CD14-positive monocyte (primary cell): ENCODE measurements around the gene CORT. TPM values are rescaled to one million over a fixed set of nuclear protein-coding genes. Genes with fewer than 3 reads are reported as not detected.

Experiments used
- DNase-seq, 3 donors: peaks; one replicate each; pipeline ENCODE4 v3.0.0-alpha.2; 2011 to 2022
- H2AFZ ChIP-seq: 2 replicates; pipeline ENCODE4 v1.6.0; 2012; ENCODE audit warnings: mild to moderate bottlenecking, low read depth, low read length, inconsistent platforms; ENCODE audit not compliant: insufficient read depth, poor library complexity, severe bottlenecking
- H3K27ac ChIP-seq, 2 donors: 1 replicate in 1 of 2; 2 replicates in 1 of 2; pipeline ENCODE4 v1.5.1; 2012 to 2013; ENCODE audit warnings: low read length in 2 of 2, control low read depth in 1 of 2, inconsistent platforms in 1 of 2, low read depth in 1 of 2, mild to moderate bottlenecking in 1 of 2
- H3K27me3 ChIP-seq, 2 donors: one replicate each; pipeline versions ENCODE4 v1.6.0 to v1.6.1; 2011 to 2013; ENCODE audit warnings: low read length in 2 of 2; ENCODE audit not compliant: control insufficient read depth in 2 of 2, insufficient read depth in 2 of 2
- H3K36me3 ChIP-seq, 2 donors: replicated peaks in 1 of 2; 1 replicate in 1 of 2; 2 replicates in 1 of 2; pipeline versions ENCODE4 v1.5.1 to v1.6.1; 2012 to 2013; ENCODE audit warnings: low read length in 2 of 2, control low read depth in 1 of 2, inconsistent platforms in 1 of 2, mild to moderate bottlenecking in 1 of 2; ENCODE audit not compliant: insufficient read depth in 2 of 2, control insufficient read depth in 1 of 2
- H3K4me1 ChIP-seq, 2 donors: 1 replicate in 1 of 2; 2 replicates in 1 of 2; pipeline versions ENCODE4 v1.5.1 to v1.6.1; 2012 to 2013; ENCODE audit warnings: low read length in 2 of 2, control low read depth in 1 of 2, inconsistent platforms in 1 of 2, mild to moderate bottlenecking in 1 of 2, moderate library complexity in 1 of 2; ENCODE audit not compliant: insufficient read depth in 2 of 2, control insufficient read depth in 1 of 2
- H3K4me2 ChIP-seq: replicated peaks from 2 replicates; pipeline ENCODE3; 2012; ENCODE audit warnings: low read length, moderate library complexity, mild to moderate bottlenecking; ENCODE audit not compliant: poor library complexity, severe bottlenecking; ENCODE audit errors: extremely low read depth
- H3K4me3 ChIP-seq, 3 experiments: fragments of 200-600 bp in 1 of 3; sonication (generic) in 1 of 3; replicated peaks in 1 of 3; 1 replicate in 2 of 3; 2 replicates in 1 of 3; pipeline ENCODE4 v1.5.1; 2011 to 2013; ENCODE audit warnings: low read length in 3 of 3, mild to moderate bottlenecking in 3 of 3, control low read depth in 2 of 3, low read depth in 2 of 3, inconsistent platforms in 1 of 3, moderate library complexity in 1 of 3
- H3K79me2 ChIP-seq: 2 replicates; pipeline ENCODE4 v1.6.0; 2012; ENCODE audit warnings: mild to moderate bottlenecking, control low read depth, inconsistent platforms, low read length, moderate library complexity; ENCODE audit not compliant: insufficient read depth
- H3K9ac ChIP-seq: 2 replicates; pipeline ENCODE4 v1.6.0; 2017; ENCODE audit warnings: low read length, mild to moderate bottlenecking; ENCODE audit not compliant: insufficient read depth, poor library complexity, severe bottlenecking
- H3K9me3 ChIP-seq, 2 donors: replicated peaks in 1 of 2; 1 replicate in 1 of 2; 2 replicates in 1 of 2; pipeline versions ENCODE4 v1.5.1 to v1.6.1; 2012 to 2013; ENCODE audit warnings: low read length in 2 of 2, control low read depth in 1 of 2; ENCODE audit not compliant: control insufficient read depth in 1 of 2, insufficient read depth in 1 of 2
- H4K20me1 ChIP-seq: 2 replicates; pipeline ENCODE4 v1.6.0; 2012; ENCODE audit warnings: mild to moderate bottlenecking, low read length, control low read depth, moderate library complexity; ENCODE audit not compliant: insufficient read depth
- H3K27ac Mint-ChIP-seq, 7 donors: one replicate each; pipeline ENCODE4 v1.8.0; 2020; ENCODE audit warnings: mild to moderate bottlenecking in 7 of 7, mixed read lengths in 7 of 7, moderate library complexity in 6 of 7, inconsistent platforms in 2 of 7
- H3K27me3 Mint-ChIP-seq, 3 donors: one replicate each; pipeline ENCODE4 v1.8.0; 2021 to 2022; ENCODE audit warnings: low read depth in 3 of 3, mild to moderate bottlenecking in 3 of 3, mixed read lengths in 3 of 3, moderate library complexity in 3 of 3, inconsistent platforms in 1 of 3
- H3K36me3 Mint-ChIP-seq, 2 donors: one replicate each; pipeline ENCODE4 v1.8.0; 2020; ENCODE audit warnings: mixed read lengths in 2 of 2, inconsistent platforms in 1 of 2, mild to moderate bottlenecking in 1 of 2
- H3K4me1 Mint-ChIP-seq: one replicate; pipeline ENCODE4 v1.8.0; 2020; ENCODE audit warnings: mild to moderate bottlenecking, mixed read lengths
- H3K4me3 Mint-ChIP-seq, 2 donors: one replicate each; pipeline ENCODE4 v1.8.0; 2020; ENCODE audit warnings: mild to moderate bottlenecking in 2 of 2, mixed read lengths in 2 of 2, moderate library complexity in 1 of 2
- H3K9me3 Mint-ChIP-seq, 7 donors: one replicate each; pipeline ENCODE4 v1.8.0; 2020 to 2022; ENCODE audit warnings: mixed read lengths in 7 of 7, mild to moderate bottlenecking in 6 of 7, moderate library complexity in 6 of 7, inconsistent platforms in 2 of 7
- WGBS: methylation state at CpG from one replicate; pipeline ENCODE4 v1.1.5; 2013; ENCODE audit warnings: missing lambda C conversion rate; ENCODE audit not compliant: insufficient coverage; 5-methylcytosine and 5-hydroxymethylcytosine counted together
- intact Hi-C, 2 donors: fragments of 100-400 bp; cut with micrococcal nuclease; formaldehyde crosslinking; loops; one replicate each; pipeline versions ENCODE4 v1.15.0 to v1.15.1; 2023
- polyA plus RNA-seq, 3 donors: library from polyadenylated mRNA; depleted of rRNA in 1 of 3; unstranded in 2 of 3; stranded (reverse) in 1 of 3; fragments of 300-500 nt in 2 of 3; fragments of >200 nt in 1 of 3; fragmentation: Illumina TruSeq in 2 of 3; gene quantifications; 1 replicate in 2 of 3; 2 replicates in 1 of 3; pipeline ENCODE4 v1.2.3, GENCODE V29; 2012 to 2021
- TF ChIP-seq, protein P1 (sequence below): fragments of 200-600 bp; IDR thresholded peaks from one replicate; pipeline ENCODE4 v1.8.0; 2022; ENCODE audit warnings: antibody characterized with exemption, mild to moderate bottlenecking

Gene CORT
- polyA plus RNA-seq, 3 donors: not detected

DNA sequence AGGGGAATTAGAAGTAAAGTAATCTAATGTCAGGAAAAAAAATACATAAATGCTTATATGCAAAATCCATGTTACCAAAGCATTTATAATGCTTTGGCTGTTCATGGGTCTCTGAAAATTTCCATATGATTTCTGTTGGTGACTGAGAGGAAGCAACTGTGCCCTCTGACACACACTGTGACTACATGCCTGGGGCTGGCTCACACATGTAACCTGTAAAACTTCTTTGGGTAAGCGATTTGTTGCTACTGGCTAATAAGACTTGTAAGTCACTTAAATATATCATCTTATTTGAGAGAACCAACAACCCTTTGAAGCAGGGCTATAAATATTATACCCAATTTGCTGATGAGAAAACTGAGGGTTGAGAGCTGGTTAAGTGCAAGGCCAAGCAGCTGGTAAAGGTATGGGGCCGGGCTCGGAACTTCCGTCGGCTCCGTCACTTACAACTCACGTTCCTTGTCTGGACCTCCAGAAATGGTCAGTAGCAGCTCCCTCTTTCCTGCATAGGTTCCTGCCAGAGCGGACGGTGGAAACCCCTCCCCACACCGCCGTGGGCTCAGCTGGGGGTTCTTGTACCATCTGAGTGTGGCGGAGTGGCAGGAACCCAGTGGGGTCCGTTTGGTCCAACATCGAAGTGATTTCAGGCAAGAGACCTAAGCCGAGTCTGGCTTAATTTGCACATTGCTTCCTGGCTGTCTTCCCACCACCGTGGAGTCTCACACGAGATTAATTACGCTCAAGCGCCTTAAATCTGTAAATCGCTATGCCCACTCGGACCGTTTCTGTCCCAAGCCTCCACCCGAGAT is 21.8 kb downstream of the CORT start:
- H3K36me3 Mint-ChIP-seq: peaks cover 24 to 27% of the 10 kb centered on the region in 2 donors
- Histone ChIP-seq H3K36me3 (peaks cover 18 to 26% of the 10 kb centered on the region in 2 donors), H3K79me2 (peaks cover 32% of the 10 kb centered on the region), H3K4me1 (peaks cover 37 to 48% of the 10 kb centered on the region in 2 donors), H3K4me3 (peak overlapping the region; percentile 42 to 93 (median 85)), H3K27me3 (no peaks in the 10 kb centered on the region), H2AFZ (peak overlapping the region; percentile 97), H3K27ac (peak overlapping the region in 1 of 2 donors; percentile 65), H4K20me1 (peaks cover 5% of the 10 kb centered on the region), H3K9ac (peak overlapping the region; percentile 74), H3K4me2 (peak overlapping the region; percentile 87), H3K9me3 (no peaks in the 10 kb centered on the region)
- DNase-seq: no peak
- TF ChIP-seq, protein P1, sequence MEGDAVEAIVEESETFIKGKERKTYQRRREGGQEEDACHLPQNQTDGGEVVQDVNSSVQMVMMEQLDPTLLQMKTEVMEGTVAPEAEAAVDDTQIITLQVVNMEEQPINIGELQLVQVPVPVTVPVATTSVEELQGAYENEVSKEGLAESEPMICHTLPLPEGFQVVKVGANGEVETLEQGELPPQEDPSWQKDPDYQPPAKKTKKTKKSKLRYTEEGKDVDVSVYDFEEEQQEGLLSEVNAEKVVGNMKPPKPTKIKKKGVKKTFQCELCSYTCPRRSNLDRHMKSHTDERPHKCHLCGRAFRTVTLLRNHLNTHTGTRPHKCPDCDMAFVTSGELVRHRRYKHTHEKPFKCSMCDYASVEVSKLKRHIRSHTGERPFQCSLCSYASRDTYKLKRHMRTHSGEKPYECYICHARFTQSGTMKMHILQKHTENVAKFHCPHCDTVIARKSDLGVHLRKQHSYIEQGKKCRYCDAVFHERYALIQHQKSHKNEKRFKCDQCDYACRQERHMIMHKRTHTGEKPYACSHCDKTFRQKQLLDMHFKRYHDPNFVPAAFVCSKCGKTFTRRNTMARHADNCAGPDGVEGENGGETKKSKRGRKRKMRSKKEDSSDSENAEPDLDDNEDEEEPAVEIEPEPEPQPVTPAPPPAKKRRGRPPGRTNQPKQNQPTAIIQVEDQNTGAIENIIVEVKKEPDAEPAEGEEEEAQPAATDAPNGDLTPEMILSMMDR: no peak
- H3K27me3 Mint-ChIP-seq: no peaks in the 10 kb centered on the region
- WGBS: 12% methylated on average over 20 of the region's 23 CpGs
- peak overlapping the region in 5 of 7 donors; percentile 53 to 92 (median 81) for H3K27ac Mint-ChIP-seq
- peaks cover 37% of the 10 kb centered on the region for H3K4me1 Mint-ChIP-seq
- no peaks in the 10 kb centered on the region for H3K9me3 Mint-ChIP-seq
- intact Hi-C loops: loop anchor here (2.0 to 10.0 kb wide), 4 partner anchors 39 to 87 kb away; partner anchors contain the start of gene CENPS (in 2 of the 2)
- H3K4me3 Mint-ChIP-seq: peak overlapping the region; percentile 90 to 91

DNA sequence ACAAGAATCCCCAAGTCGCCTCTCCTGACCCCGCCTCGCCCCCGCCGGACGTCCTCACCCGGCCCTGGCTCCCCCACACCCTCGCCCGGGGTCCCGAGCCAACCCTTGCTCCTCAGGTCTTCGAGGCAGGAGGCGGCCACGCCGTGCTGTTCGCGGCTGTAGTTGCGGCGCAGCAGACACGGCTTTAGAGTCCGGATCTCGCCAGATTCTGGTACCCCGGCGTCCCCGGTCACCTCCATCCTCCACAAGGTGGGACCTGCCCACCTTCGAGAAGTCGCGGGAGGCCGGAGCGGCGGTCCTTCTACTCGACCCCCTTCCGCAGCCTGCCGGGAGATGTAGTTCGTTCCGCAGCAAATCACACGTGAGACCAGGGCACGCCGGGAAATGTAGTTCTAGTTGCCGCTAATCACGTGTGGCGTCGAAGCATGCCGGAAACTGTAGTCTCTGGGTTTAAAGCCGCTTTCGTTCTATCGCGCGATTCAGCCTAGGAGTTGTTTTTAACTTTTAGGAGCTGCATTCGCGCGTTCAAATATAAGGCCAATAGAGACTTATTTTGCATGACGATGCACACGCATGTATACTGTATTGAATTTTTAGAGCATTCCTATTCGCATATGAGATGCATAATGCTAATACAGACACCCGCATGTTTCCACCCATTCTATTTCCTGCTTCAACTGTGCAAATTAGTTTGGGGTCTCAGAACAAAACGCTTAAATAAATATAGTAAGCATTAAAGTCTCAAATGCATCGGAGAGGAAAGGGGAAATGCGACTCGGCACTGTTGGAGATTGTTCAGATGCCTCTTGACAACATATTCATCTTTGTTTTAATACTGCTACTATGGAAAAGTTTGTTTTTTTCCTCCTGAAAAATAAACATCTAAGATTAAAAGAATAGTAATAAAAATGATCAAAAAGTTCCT is 22.7 kb downstream of the CORT start, which contains the start of gene DFFA:
Gene DFFA, minus strand, starts transcription at position 310 of the 925 bp plus-strand sequence. Its CDS starts 71 bp downstream, at position 239.
- Histone ChIP-seq H3K9ac (peak within 1 kb of the TSS; percentile 74), H3K9me3 (no peaks in the 10 kb centered on the region), H3K27me3 (no peaks in the 10 kb centered on the region), H3K4me3 (peak within 1 kb of the TSS; percentile 42 to 93 (median 85)), H3K4me1 (peaks cover 40 to 52% of the 10 kb centered on the region in 2 donors), H3K27ac (peak within 1 kb of the TSS in 1 of 2 donors; percentile 65), H4K20me1 (peaks cover 5% of the 10 kb centered on the region), H3K4me2 (peak within 1 kb of the TSS; percentile 87), H3K36me3 (peaks cover 14 to 17% of the 10 kb centered on the region in 2 donors), H2AFZ (peak within 1 kb of the TSS; percentile 97), H3K79me2 (peaks cover 40% of the 10 kb centered on the region)
- TF ChIP-seq, protein P1: no peak
- peak; percentile 86 to 90 (median 86) for DNase-seq
- H3K27ac Mint-ChIP-seq: peak within 1 kb of the TSS in 6 of 7 donors; percentile 53 to 92 (median 79)
- H3K27me3 Mint-ChIP-seq: no peaks in the 10 kb centered on the region
- peak within 1 kb of the TSS; percentile 90 to 91 for H3K4me3 Mint-ChIP-seq
- H3K4me1 Mint-ChIP-seq: peaks cover 44% of the 10 kb centered on the region
- H3K9me3 Mint-ChIP-seq: no peaks in the 10 kb centered on the region
- H3K36me3 Mint-ChIP-seq: peaks cover 17 to 19% of the 10 kb centered on the region in 2 donors
- intact Hi-C loops: loop anchor here (2.0 to 10.0 kb wide), 4 partner anchors 40 to 88 kb away; partner anchors contain the start of gene CENPS (in 2 of the 2)
- WGBS: under 1% methylated on average over 48 of the region's 59 CpGs
